Stimulated activated CD4-positive, alpha-beta T cell treated with anti-CD3 and anti-CD28 coated beads, Interleukin-4, amount 100 ng/mL, for 4 hours (primary cell): ENCODE data around the gene TYMP.
A peak's percentile ranks its signal among the peaks of the same experiment; 100 is the strongest.
"Not testable (repeated sequence)": the region's sequence is repeated elsewhere in the genome, so short reads cannot be mapped to it uniquely, and the experiment has no call there.

Experiments
- DNase-seq, 2 experiments: peaks; one replicate each; pipeline ENCODE4 v3.0.0-alpha.2; 2020

Gene TYMP

GRCh38 chr22:50523806-50524675 is 5.8 kb downstream of the TYMP start:
- no peak for DNase-seq

GRCh38 chr22:50523458-50523805 is 6.4 kb downstream of the TYMP start:
- DNase-seq, result no peak

DNA sequence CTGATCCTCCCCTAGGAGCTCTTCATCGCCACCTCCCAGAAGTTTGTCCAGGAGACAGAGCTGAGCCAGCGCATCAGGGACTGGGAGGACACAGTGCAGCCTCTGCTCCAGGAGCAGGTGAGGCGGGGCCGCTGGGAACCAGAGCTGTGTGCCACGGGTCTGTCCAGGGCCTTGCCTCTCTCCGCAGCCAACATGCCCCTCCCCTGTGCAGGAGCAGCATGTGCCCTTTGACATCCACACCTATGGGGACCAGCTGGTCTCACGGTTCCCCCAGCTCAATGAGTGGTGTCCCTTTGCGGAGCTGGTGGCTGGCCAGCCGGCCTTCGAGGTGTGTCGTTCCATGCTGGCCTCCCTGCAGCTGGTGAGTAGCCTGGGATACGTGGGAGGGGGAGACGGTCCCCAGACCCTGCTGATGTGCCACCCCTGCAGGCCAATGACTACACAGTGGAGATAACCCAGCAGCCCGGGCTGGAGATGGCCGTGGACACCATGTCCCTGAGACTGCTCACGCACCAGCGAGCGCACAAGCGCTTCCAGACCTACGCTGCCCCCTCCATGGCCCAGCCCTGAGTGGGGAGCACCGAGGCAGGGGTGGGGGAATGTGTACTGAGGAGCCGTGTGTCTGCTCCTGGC is 6.9 kb downstream of the TYMP start:
- no peak for DNase-seq

DNA sequence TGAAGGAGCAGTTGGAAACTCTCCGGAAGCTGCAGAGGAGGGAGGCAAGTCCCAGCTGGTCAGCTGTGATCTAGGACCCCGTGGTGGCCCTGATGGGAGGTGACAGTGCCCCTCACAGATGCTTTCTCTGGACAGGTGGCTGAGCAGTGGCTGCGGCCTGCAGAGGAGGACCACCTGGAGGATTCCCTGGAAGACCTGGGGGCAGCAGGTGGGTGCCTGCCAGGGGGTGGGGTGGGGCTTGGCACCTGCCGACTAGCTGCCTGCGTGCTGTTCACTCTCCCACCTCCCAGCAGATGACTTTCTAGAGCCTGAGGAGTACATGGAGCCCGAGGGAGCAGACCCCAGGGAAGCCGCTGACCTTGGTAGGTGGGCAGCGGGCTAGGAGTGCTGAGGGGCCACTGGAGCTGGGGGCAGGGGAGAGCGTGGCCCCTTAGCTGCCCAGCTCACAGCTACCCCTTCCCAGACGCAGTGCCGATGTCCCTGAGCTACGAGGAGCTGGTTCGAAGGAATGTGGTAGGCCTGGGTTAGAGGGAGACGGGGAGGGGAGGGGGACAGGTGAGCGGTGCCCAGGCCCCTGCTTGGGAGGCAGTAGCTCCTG is 7.5 kb downstream of the TYMP start:
- no peak for DNase-seq

GRCh38 chr22:50521710-50522109 is 8.1 kb downstream of the TYMP start:
- no peak for DNase-seq

DNA sequence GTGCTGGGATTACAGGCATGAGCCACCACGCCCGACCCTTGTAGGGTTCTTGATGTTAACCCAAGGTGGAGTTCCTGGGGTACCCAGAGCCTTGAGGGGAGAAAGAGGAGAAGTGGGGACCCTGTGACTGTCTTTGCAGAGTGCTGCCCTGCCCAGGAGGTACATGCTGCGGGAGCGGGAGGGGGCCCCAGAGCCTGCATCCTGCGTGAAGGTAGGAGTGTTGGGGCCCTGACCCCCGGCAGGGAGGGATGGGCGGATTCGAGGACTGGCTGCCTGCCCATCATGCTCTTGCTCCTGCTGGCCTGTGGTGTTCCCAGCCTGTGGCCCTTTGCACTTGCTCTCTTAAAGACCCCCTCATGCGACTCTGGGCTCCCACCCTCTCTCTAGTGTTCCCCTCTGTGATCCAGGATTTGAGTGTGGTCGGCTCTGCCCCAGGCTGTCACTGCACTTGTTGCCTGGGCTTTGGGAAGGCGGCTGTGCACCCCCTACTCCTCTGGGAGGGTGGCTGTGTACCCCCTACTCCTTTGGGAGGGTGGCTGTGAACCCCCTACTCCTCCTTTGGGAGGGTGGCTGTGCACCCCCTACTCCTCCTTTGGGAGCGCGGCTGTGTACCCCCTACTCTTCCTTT is 8.9 kb downstream of the TYMP start:
- no peak for DNase-seq

DNA sequence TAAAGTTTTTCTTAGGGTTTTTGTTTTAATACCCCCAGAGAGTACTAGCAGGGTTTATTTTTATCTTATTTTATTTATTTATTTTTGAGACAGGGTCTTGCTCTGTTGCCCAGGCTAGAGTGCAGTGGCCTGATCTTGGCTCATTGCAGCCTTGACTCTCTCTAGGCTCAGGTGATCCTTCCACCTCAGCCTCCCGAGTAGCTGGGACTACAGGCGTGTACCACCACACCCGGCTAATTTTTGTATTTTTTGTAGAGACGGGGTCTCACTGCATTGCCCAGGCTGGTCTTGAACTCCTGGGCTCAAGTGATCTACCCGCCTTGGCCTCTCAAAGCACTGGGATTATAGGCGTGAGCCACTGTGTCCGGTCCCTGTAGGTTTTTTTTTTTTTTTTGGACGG is 9.6 kb downstream of the TYMP start:
- DNase-seq, result not testable (repeated sequence)

GRCh38 chr22:50519151-50519550 is 10.7 kb downstream of the TYMP start:
- DNase-seq, result no peak

DNA sequence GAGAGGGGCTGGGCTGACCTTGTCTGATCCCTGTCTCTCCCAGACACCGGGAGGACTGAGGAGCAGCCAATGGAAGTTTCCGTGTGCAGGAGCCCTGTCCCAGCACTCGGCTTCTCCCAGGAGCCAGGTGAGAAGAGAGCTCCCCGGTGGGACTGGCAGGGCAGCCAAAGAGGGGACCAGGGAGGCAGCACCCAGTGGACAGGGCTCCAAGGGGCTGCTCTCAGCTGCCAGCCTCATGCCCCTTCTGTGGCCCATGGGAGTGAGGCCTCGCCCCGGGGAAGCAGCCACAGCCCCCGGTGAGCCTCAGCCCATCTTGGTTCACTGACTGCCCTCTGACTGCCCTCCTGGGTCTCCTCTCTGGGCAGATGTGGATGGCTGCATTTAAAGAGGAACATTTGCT is 11.2 kb downstream of the TYMP start:
- no peak for DNase-seq

DNA sequence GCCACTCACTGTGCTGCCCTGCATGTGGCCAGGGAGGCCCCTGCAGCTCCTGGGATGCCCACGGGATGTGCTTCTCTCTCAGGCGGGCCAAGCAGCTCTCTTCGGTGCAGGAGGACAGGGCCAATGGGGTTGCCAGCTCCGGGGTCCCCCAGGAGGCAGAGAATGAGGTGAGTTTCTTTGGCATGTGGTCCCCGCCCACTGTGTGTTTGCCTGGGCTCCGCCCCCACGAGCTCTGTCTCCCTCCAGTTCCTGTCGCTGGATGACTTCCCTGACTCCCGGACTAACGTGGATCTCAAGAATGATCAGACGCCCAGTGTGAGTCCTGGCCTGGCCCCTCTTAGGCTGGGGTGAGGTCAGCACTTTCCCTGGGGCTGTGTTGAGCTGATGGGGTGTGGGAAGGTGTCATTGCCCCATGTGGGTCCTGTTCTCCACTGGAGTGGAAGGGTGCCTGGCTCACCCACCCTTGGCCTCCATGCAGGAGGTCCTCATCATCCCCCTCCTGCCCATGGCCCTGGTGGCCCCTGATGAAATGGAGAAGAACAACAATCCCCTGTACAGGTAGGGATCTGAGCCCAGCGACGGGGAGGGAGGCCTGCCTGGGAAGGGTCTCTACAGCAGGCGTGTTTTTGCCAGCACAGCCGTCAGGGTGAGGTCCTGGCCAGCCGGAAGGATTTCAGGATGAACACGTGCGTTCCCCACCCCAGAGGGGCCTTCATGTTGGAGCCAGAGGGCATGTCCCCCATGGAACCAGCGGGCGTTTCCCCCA is 12.1 kb downstream of the TYMP start:
- DNase-seq, result no peak

DNA sequence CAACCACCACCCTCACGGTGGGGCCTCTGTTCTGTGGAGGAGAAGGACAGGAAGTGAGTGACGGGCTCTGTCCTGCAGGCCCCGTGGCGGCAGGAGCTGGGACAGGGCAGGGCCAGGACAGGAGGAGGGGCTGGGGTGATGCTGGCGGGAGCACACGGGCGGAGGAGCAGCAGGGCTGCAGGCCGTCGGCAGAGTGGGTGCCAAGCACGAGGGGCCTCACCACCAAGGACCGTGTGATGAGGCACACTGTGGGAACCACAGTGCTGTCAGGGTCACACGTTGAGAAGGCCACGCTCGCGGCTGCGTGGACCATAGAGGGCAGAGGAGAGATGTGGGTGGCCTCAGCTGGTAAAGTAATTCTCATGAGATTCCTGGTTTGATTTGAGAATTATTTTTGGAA is 12.9 kb downstream of the TYMP start:
- no peak for DNase-seq

DNA sequence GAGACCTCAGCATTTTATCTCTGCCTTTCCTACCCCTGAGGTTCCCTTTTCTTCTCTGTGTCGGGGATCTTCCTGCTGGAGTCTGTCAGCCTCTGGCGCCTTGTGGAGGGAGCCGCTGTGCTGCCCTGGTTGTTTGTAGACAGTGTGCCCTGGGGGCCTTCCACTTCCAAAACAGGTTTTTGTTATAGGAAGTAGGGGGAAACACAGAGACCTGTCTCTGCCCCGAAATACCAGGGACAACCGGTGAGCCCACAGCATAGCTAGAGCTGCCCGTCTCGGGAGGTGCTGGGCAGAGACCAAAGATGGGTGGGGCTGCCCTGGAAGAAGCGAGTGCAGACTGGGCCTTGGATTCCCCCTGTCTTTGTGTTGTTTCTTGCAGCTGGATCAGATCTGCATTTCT is 13.7 kb downstream of the TYMP start:
- no peak for DNase-seq

GRCh38 chr22:50513175-50513574 is 16.6 kb downstream of the TYMP start:
- no peak for DNase-seq

- DNase-seq, result no peak
Measured at GRCh38 chr22:50508897-50509296, 20.9 kb downstream of the TYMP start.

DNA sequence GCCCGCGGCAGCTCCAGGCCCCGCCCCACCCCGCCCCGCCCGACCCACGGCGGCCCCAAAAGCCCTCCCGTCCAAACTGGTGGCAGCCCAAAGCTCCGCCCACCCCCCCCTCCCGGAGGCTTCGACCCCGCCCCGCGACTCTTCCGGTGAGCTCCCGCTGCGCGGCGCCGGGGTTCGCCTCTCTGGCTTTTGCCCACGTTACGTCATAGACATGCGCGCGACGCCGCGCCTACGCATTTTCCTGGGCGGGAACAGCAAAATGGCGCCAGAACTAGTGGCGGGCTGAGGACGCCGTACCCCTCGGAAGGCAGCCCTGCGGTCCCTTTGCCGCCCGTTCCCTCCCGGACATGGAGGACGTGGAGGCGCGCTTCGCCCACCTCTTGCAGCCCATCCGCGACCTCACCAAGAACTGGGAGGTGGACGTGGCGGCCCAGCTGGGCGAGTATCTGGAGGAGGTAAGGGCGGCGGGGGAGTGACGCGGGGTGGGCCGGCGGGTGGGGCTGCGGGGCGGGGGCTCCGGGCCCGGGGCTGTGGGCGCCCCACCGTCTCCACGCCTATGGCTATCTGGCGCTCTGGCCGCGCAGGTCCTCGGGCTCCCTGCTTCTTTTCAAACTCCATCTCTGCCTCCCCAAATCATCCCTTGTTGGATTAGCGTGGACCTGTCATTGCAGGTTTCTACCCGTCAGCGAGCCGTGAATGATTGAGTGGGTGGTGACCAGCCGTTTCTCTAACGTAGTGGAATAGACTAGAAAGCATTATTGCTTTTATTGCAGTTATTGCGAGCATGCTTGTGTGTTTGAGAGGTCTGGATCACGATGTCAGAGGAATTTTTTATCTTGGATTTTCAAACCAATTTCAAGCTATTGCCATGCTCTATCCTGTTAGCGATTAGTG is 21.6 kb downstream of the TYMP start, which contains the start of gene NCAPH2:
Gene NCAPH2 (plus strand): TSS at position 234 of the 894 bp plus-strand sequence. CDS start 114 bp downstream, at position 348.
- peak in 1 of 2 experiments; percentile 97 for DNase-seq

GRCh38 chr22:50507421-50507990 is 22.3 kb downstream of the TYMP start, which contains the start of gene LMF2:
Gene LMF2 (minus strand): TSS chr22:50507702. CDS start chr22:50507675, 27 bp downstream.
- peak; percentile 92 to 98 for DNase-seq

DNA sequence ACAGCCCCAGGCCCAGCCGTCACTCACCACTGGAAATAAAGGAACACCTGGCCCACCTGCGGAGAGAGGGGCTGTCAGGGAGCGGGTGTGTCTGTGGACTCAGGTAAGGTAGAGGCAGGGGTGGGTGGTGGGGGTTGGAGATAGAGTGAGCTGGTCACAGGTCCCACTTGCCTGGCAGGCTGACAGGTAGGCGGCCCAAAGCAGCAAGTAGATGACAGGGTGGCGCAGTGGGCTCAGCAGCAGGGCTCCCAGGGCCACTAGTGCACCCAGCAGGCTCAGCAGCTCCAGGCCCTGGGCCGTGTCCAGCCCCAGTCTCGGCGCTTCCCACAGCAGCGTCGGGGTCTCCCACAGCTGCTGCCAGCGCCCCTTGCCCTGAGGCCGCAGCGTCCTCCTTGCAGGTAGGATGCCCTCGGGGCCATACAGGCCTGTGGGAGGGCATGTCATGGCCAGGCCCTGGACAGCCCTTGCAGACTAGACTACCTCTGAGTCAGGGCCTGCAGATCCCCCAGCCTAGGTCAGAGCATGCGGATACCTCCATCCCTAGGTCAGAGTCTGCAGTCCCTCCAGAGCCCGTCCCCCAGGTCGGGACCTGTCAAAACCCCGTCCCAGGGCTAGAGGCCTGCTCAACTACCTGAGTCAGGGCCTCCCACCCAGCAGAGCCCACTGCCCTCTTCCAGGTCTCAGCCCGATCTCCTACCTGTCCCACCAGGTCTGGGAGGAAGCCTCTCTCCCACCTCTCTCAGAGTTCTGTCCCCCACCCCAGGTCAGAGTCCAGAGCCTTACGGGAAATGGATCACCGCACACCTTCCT is 23.0 kb downstream of the TYMP start:
- DNase-seq, result no peak

- DNase-seq, result no peak
Measured at GRCh38 chr22:50505776-50506610, 23.8 kb downstream of the TYMP start.

GRCh38 chr22:50505276-50505775 is 24.5 kb downstream of the TYMP start:
- DNase-seq, result no peak
